Gastrocnemius medialis (tissue), 4 donors: Measurements from ENCODE around the gene LRCH3.

Source experiments
- POLR2A ChIP-seq, 2 donors: fragments of 450-650 bp; IDR thresholded peaks; one replicate each; pipeline ENCODE4 v1.6.1; 2017; ENCODE audit warnings: antibody characterized with exemption in 2 of 2, mild to moderate bottlenecking in 2 of 2, moderate library complexity in 2 of 2
- TF ChIP-seq, protein P1 (sequence below), 5 experiments: fragments of 450-650 bp in 3 of 5; fragments of 200-600 bp in 2 of 5; sonication (generic) in 2 of 5; IDR thresholded peaks in 4 of 5; conservative IDR thresholded peaks in 1 of 5; 1 replicate in 4 of 5; 2 replicates in 1 of 5; pipeline ENCODE4 v1.5.1; 2016 to 2019; ENCODE audit warnings: antibody characterized with exemption in 5 of 5, mild to moderate bottlenecking in 3 of 5, moderate library complexity in 3 of 5

DNA sequence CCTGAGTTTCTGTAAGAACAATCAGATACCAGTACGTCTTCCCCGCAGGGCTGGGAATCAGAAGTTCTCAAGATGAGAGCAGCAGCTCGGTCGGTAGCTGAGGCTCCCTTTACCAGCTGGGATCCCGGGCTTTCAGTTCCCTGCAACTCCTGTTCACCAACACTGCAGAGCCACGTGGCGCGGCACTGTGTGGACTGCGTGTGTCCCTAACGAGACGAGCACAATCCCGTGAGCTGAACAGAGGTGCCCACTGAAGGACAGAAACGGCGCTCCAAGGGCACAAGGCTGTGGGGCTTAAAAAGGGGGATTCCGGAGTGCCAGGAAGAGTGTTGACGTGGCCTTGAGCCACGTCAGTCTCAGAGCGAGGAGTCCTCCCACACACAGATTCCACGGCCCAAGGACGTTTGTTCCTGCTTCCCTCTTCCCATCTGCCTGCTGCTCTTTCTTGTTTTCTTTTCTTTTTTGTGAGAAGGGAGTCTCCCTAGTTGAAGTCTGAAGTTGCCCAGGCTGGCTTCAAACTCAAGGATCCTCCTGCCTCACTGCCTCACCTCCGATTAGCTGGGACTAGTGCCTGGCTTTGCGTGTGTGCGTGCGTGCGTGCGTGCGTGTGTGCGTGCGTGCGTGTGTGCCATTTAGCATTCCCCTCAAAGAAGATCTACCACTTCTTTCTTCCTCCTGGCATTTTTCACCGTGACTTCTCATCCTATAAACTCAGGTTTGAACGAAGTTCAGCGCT, 121.9 kb downstream of the LRCH3 start:
- TF ChIP-seq, protein P1, sequence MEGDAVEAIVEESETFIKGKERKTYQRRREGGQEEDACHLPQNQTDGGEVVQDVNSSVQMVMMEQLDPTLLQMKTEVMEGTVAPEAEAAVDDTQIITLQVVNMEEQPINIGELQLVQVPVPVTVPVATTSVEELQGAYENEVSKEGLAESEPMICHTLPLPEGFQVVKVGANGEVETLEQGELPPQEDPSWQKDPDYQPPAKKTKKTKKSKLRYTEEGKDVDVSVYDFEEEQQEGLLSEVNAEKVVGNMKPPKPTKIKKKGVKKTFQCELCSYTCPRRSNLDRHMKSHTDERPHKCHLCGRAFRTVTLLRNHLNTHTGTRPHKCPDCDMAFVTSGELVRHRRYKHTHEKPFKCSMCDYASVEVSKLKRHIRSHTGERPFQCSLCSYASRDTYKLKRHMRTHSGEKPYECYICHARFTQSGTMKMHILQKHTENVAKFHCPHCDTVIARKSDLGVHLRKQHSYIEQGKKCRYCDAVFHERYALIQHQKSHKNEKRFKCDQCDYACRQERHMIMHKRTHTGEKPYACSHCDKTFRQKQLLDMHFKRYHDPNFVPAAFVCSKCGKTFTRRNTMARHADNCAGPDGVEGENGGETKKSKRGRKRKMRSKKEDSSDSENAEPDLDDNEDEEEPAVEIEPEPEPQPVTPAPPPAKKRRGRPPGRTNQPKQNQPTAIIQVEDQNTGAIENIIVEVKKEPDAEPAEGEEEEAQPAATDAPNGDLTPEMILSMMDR (IDR thresholded peaks at IDR 0.05 in 4 of 5, conservative IDR thresholded peaks at IDR 0.05 in 1 of 5), result no peak
- no peak for TF ChIP-seq POLR2A (IDR thresholded peaks at IDR 0.05)
